ENCODE data around the gene ARHGAP44. TPM values are rescaled to one million over a fixed set of nuclear protein-coding genes. Genes with fewer than 3 reads are reported as not detected.

The ARHGAP44 gene
- total and polyA plus RNA-seq, 2 of the 4 experiments (the other 2 are of a cell fraction): 0.54 to 1.0 TPM

GRCh38 chr17:13038931-13039665, 249.8 kb downstream of the ARHGAP44 start:
- Histone ChIP-seq H3K4me3 (ENCODE audit: insufficient read depth, low read depth, low read length) (no peak overlapping the region), H2AK9ac (replicated peaks; ENCODE audit: low read depth, low read length, poor library complexity) (no peak overlapping the region), H3K56ac (ENCODE audit: extremely low read depth, insufficient read depth, low read length) (no peak overlapping the region), H4K5ac (ENCODE audit: low read depth, low read length) (no peak overlapping the region), H2AFZ (replicated peaks; ENCODE audit: low read length, poor library complexity) (no peak overlapping the region), H2BK120ac (ENCODE audit: low read depth, low read length) (no peak overlapping the region), H3K79me1 (ENCODE audit: low read depth in 1 of 2, low read length in 2 of 2) (no peaks in the 10 kb centered on the region), H3K14ac (replicated peaks; ENCODE audit: low read depth, low read length) (no peak overlapping the region), H3K9ac (ENCODE audit: low read depth, low read length) (no peak overlapping the region), H3K9me3 (ENCODE audit: control insufficient read depth, insufficient read depth, low read length) (0 out of 2 replicates have a peak, but pooled peaks cover 2% of the 10 kb centered on the region), H3K4ac (ENCODE audit: low read depth, low read length) (no peak overlapping the region), H3K27me3 (ENCODE audit: control insufficient read depth, insufficient read depth, low read length) (peaks cover 15% of the 10 kb centered on the region), H3K36me3 (ENCODE audit: control insufficient read depth, insufficient read depth, low read length) (no peaks in the 10 kb centered on the region), H3K23ac (ENCODE audit: low read depth, low read length) (no peak overlapping the region), H2BK15ac (ENCODE audit: low read depth, low read length) (no peak overlapping the region), H3K18ac (ENCODE audit: low read depth, low read length) (no peak overlapping the region), H2BK5ac (ENCODE audit: low read depth, low read length, poor library complexity, severe bottlenecking) (no peak overlapping the region), H3K4me2 (ENCODE audit: low read depth, low read length) (no peak overlapping the region), H2AK5ac (ENCODE audit: low read depth, low read length) (no peak overlapping the region), H2BK20ac (ENCODE audit: low read depth, low read length) (no peak overlapping the region), H3K9me1 (ENCODE audit: insufficient read depth, low read length) (no peaks in the 10 kb centered on the region), H4K8ac (ENCODE audit: low read depth in 2 of 2, low read length in 2 of 2) (no peak overlapping the region), H4K20me1 (ENCODE audit: insufficient read depth, low read length) (no peaks in the 10 kb centered on the region), H4K91ac (ENCODE audit: insufficient read depth, low read depth, low read length) (no peak overlapping the region), H3K27ac (ENCODE audit: insufficient read depth, low read length) (no peak overlapping the region), H3K4me1 (ENCODE audit: control insufficient read depth, insufficient read depth, low read length) (no peaks in the 10 kb centered on the region)
- in situ Hi-C loops (cut with MboI; ENCODE audit: low sequenced_read_pairs): no loop called here
- DNase-seq (no peak), ATAC-seq (ENCODE audit: low read depth) (no peak)
- dilution Hi-C loops (cut with HindIII; ENCODE audit: low sequenced_read_pairs, unreplicated experiment): no loop called here
- intact Hi-C loops (cut with micrococcal nuclease): loop anchor here (10.0 kb wide), 1 partner anchor 1886 kb away; no protein-coding TSS in a partner anchor
- POLR2A ChIA-PET (ENCODE audit: unreplicated experiment): no interaction called here
- no TSS peak for BruUV-seq (replicated peaks)
- WGBS, 2 experiments (ENCODE audit: extremely low coverage in 2 of 2, insufficient read length in 1 of 2): no CpG with 5 or more reads among the region's 4 CpGs
- TF ChIP-seq CEBPB (IDR thresholded peaks at IDR 0.05; ENCODE audit: low read depth, low read length): no peak
- no peak for TF ChIP-seq MAZ (IDR thresholded peaks at IDR 0.05; ENCODE audit: borderline replicate concordance, low read depth, low read length)
- no peak for TF ChIP-seq CTCF (conservative IDR thresholded peaks at IDR 0.05; ENCODE audit: low read depth, low read length)
- no peak for TF ChIP-seq RCOR1 (IDR thresholded peaks at IDR 0.05; ENCODE audit: insufficient replicate concordance, low read length)
- no peak for TF ChIP-seq USF2 (IDR thresholded peaks at IDR 0.05; ENCODE audit: low read depth, low read length)
- no peak for TF ChIP-seq MXI1 (IDR thresholded peaks at IDR 0.05; ENCODE audit: borderline replicate concordance, low read depth, low read length)
- TF ChIP-seq CHD1 (IDR thresholded peaks at IDR 0.05; ENCODE audit: low read depth, low read length): no peak
- TF ChIP-seq NFE2L2 (IDR thresholded peaks at IDR 0.05; ENCODE audit: low read depth, low read length): no peak
- TF ChIP-seq FOS (IDR thresholded peaks at IDR 0.05; ENCODE audit: low read depth, low read length): no peak
- no peak for TF ChIP-seq POLR2A (IDR thresholded peaks at IDR 0.05; ENCODE audit: low read depth, low read length)
- TF ChIP-seq BHLHE40 (IDR thresholded peaks at IDR 0.05; ENCODE audit: low read depth, low read length): no peak
- no peak for TF ChIP-seq ELK1 (IDR thresholded peaks at IDR 0.05; ENCODE audit: borderline replicate concordance, low read depth, low read length)
- TF ChIP-seq SMC3 (IDR thresholded peaks at IDR 0.05; ENCODE audit: low read depth, low read length): no peak
- no peak for TF ChIP-seq MAFK (IDR thresholded peaks at IDR 0.05; ENCODE audit: low read depth, low read length)
- TF ChIP-seq RAD21 (IDR thresholded peaks at IDR 0.05; ENCODE audit: low read length): no peak
- no peak for TF ChIP-seq RFX5 (IDR thresholded peaks at IDR 0.05; ENCODE audit: low read depth, low read length)
- CTCF ChIA-PET: no interaction called here

Measured in IMR-90 (cell line).